Activated CD4-positive, alpha-beta T cell treated with anti-CD3 and anti-CD28 coated beads, Interleukin-2, amount 50 U/mL, for 1 hour (primary cell): ENCODE data around the gene CPNE4.

Experiments
- DNase-seq: peaks from one replicate; pipeline ENCODE4 v3.0.0-alpha.2; 2020

Gene CPNE4

GRCh38 chr3:131795390-131796090, 239.3 kb downstream of the CPNE4 start:
- no peak for DNase-seq

- DNase-seq = no peak
Observed at GRCh38 chr3:131794766-131795388, 239.9 kb downstream of the CPNE4 start.

- no peak for DNase-seq
Observed at GRCh38 chr3:131793870-131794269, 240.9 kb downstream of the CPNE4 start.

- DNase-seq = no peak
Observed at GRCh38 chr3:131789188-131789587, 245.6 kb downstream of the CPNE4 start.

- DNase-seq = no peak
Observed at GRCh38 chr3:131786386-131786785, 248.4 kb downstream of the CPNE4 start.

GRCh38 chr3:131782751-131783150, 252.1 kb downstream of the CPNE4 start:
- no peak for DNase-seq

GRCh38 chr3:131778526-131778925, 256.3 kb downstream of the CPNE4 start:
- no peak for DNase-seq

- DNase-seq = no peak
Observed at GRCh38 chr3:131775650-131776049, 259.2 kb downstream of the CPNE4 start.

- DNase-seq = no peak
Observed at GRCh38 chr3:131772269-131773026, 262.4 kb downstream of the CPNE4 start.

GRCh38 chr3:131762981-131763564, 271.7 kb downstream of the CPNE4 start:
- no peak for DNase-seq

- no peak for DNase-seq
Observed at GRCh38 chr3:131756405-131756804, 278.4 kb downstream of the CPNE4 start.

GRCh38 chr3:131755380-131755779, 279.4 kb downstream of the CPNE4 start:
- no peak for DNase-seq

- no peak for DNase-seq
Observed at GRCh38 chr3:131750256-131750655, 284.6 kb downstream of the CPNE4 start.

GRCh38 chr3:131749826-131750225, 285.0 kb downstream of the CPNE4 start:
- no peak for DNase-seq

GRCh38 chr3:131747466-131747865, 287.3 kb downstream of the CPNE4 start:
- no peak for DNase-seq

GRCh38 chr3:131744765-131745164, 290.0 kb downstream of the CPNE4 start:
- no peak for DNase-seq

- no peak for DNase-seq
Observed at GRCh38 chr3:131743126-131743525, 291.7 kb downstream of the CPNE4 start.

GRCh38 chr3:131739211-131739610, 295.6 kb downstream of the CPNE4 start:
- DNase-seq = no peak

GRCh38 chr3:131738095-131738494, 296.7 kb downstream of the CPNE4 start:
- DNase-seq = no peak

GRCh38 chr3:131735544-131735943, 299.3 kb downstream of the CPNE4 start:
- DNase-seq = no peak

- DNase-seq = no peak
Observed at GRCh38 chr3:131735116-131735515, 299.7 kb downstream of the CPNE4 start.

GRCh38 chr3:131733086-131733841, 301.6 kb downstream of the CPNE4 start:
- DNase-seq = no peak

- DNase-seq = no peak
Observed at GRCh38 chr3:131731709-131732108, 303.1 kb downstream of the CPNE4 start.
